ENCODE measurements around the gene MIAT. TPM values are rescaled to one million over a fixed set of nuclear protein-coding genes. Genes with fewer than 3 reads are reported as not detected.

Gene MIAT
- total RNA-seq, 1 donor from 2014 or later, result 0.12 TPM

GRCh38 chr22:26619510-26619909, 37.9 kb upstream of the MIAT start:
- TF ChIP-seq CTCF (conservative IDR thresholded peaks at IDR 0.05; ENCODE audit: low read depth, low read length), result no peak
- H3K4me3 ChIP-seq (ENCODE audit: low read depth, low read length), result no peak overlapping the region
- DNase-seq (ENCODE audit: low read depth), result no peak

GRCh38 chr22:26620197-26620596, 37.2 kb upstream of the MIAT start:
- no peak overlapping the region for H3K4me3 ChIP-seq (ENCODE audit: low read depth, low read length)
- TF ChIP-seq CTCF (conservative IDR thresholded peaks at IDR 0.05; ENCODE audit: low read depth, low read length), result no peak
- DNase-seq (ENCODE audit: low read depth), result no peak

GRCh38 chr22:26621663-26622062, 35.7 kb upstream of the MIAT start, which contains the start of gene CRYBA4:
CRYBA4 (plus strand) TSS chr22:26621963; CDS start chr22:26622597, 634 bp downstream.
- DNase-seq (ENCODE audit: low read depth), result no peak
- no peak within 1 kb of the TSS for H3K4me3 ChIP-seq (ENCODE audit: low read depth, low read length)
- no peak for TF ChIP-seq CTCF (conservative IDR thresholded peaks at IDR 0.05; ENCODE audit: low read depth, low read length)

- no peak for DNase-seq (ENCODE audit: low read depth)
- no peak for TF ChIP-seq CTCF (conservative IDR thresholded peaks at IDR 0.05; ENCODE audit: low read depth, low read length)
- no peak overlapping the region for H3K4me3 ChIP-seq (ENCODE audit: low read depth, low read length)
Measured at GRCh38 chr22:26623984-26624383, 33.4 kb upstream of the MIAT start.

GRCh38 chr22:26624803-26625202, 32.6 kb upstream of the MIAT start:
- no peak for TF ChIP-seq CTCF (conservative IDR thresholded peaks at IDR 0.05; ENCODE audit: low read depth, low read length)
- no peak overlapping the region for H3K4me3 ChIP-seq (ENCODE audit: low read depth, low read length)
- no peak for DNase-seq (ENCODE audit: low read depth)

GRCh38 chr22:26629988-26630761, 27.2 kb upstream of the MIAT start:
- no peak for TF ChIP-seq CTCF (conservative IDR thresholded peaks at IDR 0.05; ENCODE audit: low read depth, low read length)
- DNase-seq (ENCODE audit: low read depth), result no peak
- no peak overlapping the region for H3K4me3 ChIP-seq (ENCODE audit: low read depth, low read length)

- H3K4me3 ChIP-seq (ENCODE audit: low read depth, low read length), result no peak overlapping the region
- no peak for TF ChIP-seq CTCF (conservative IDR thresholded peaks at IDR 0.05; ENCODE audit: low read depth, low read length)
- no peak for DNase-seq (ENCODE audit: low read depth)
Measured at GRCh38 chr22:26631282-26631681, 26.1 kb upstream of the MIAT start.

All from epithelial cell of proximal tubule (primary cell).